C4-2B (cell line): ENCODE measurements around the gene ADAM33.

Source experiments
- ZFX ChIP-seq: fragments of 450-650 bp; IDR thresholded peaks from 2 replicates; pipeline ENCODE4 v1.6.1; 2017
- TF ChIP-seq, protein P1 (sequence below): fragments of 450-650 bp; conservative IDR thresholded peaks from 2 replicates; pipeline ENCODE4 v1.5.1; 2017; ENCODE audit warnings: mild to moderate bottlenecking

- TF ChIP-seq, protein P1, sequence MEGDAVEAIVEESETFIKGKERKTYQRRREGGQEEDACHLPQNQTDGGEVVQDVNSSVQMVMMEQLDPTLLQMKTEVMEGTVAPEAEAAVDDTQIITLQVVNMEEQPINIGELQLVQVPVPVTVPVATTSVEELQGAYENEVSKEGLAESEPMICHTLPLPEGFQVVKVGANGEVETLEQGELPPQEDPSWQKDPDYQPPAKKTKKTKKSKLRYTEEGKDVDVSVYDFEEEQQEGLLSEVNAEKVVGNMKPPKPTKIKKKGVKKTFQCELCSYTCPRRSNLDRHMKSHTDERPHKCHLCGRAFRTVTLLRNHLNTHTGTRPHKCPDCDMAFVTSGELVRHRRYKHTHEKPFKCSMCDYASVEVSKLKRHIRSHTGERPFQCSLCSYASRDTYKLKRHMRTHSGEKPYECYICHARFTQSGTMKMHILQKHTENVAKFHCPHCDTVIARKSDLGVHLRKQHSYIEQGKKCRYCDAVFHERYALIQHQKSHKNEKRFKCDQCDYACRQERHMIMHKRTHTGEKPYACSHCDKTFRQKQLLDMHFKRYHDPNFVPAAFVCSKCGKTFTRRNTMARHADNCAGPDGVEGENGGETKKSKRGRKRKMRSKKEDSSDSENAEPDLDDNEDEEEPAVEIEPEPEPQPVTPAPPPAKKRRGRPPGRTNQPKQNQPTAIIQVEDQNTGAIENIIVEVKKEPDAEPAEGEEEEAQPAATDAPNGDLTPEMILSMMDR, result no peak
- no peak for TF ChIP-seq ZFX
Measured at GRCh38 chr20:3670511-3670910, 11.3 kb downstream of the ADAM33 start.
